ENCODE results near the gene SRCAP.

DNA sequence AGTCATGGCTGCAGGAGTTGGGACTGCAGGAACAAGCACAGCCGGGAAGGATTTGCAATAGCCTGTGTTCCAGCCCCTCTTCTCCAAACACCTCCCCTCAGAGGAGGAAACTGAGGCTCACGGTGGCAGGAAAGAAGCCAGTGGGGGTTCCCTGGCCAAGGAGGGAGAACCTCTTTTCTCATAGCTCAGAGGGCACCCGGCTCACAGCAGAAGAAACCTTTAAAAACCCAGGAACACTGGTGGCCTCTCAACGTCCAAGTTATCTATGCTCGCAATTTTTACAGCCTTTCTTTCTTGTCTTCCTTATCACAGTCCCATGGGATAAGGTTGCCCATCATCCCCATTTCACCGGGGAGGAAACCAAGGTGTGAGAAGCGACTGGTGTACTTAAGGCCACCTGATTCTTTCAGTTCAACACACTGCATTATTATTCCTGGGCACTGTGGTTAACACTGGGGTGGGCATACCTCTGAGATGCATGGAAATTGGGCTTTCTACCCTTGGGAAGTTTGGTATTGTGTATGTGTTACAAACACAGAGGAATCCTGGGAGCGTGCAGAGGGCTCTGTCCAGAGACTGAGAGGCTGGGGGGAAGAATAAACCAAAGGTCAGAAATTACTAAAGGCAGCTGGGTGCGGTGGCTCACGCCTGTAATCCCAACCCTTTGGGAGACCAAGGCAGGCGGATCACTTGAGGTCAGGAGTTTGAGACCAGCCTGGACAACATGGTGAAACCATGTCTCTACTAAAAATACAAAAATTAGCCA is 88.8 kb downstream of the SRCAP start:
- no peak for TF ChIP-seq L3MBTL2 (conservative IDR thresholded peaks at IDR 0.05)
- TF ChIP-seq, protein P1, sequence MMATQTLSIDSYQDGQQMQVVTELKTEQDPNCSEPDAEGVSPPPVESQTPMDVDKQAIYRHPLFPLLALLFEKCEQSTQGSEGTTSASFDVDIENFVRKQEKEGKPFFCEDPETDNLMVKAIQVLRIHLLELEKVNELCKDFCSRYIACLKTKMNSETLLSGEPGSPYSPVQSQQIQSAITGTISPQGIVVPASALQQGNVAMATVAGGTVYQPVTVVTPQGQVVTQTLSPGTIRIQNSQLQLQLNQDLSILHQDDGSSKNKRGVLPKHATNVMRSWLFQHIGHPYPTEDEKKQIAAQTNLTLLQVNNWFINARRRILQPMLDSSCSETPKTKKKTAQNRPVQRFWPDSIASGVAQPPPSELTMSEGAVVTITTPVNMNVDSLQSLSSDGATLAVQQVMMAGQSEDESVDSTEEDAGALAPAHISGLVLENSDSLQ (IDR thresholded peaks at IDR 0.05) = no peak
- TF ChIP-seq NFRKB (IDR thresholded peaks at IDR 0.05) = no peak
- TF ChIP-seq SUZ12 (IDR thresholded peaks at IDR 0.05) = no peak
- no peak for TF ChIP-seq FOXA1 (IDR thresholded peaks at IDR 0.05)
- TF ChIP-seq ARNT (IDR thresholded peaks at IDR 0.05) = no peak
- no peak for TF ChIP-seq HDGF (IDR thresholded peaks at IDR 0.05; ENCODE audit: borderline replicate concordance)
- no peak for TF ChIP-seq ELF4 (IDR thresholded peaks at IDR 0.05)
- no peak for TF ChIP-seq SP1 (IDR thresholded peaks at IDR 0.05)
- no peak for TF ChIP-seq TARDBP (IDR thresholded peaks at IDR 0.05)
